Measurements from ENCODE around the gene MYOM1. TPM values are rescaled to one million over a fixed set of nuclear protein-coding genes. Genes with fewer than 3 reads are reported as not detected.

MYOM1 gene
- total RNA-seq, 1 donor from 2014 or later = 4.9 TPM

DNA sequence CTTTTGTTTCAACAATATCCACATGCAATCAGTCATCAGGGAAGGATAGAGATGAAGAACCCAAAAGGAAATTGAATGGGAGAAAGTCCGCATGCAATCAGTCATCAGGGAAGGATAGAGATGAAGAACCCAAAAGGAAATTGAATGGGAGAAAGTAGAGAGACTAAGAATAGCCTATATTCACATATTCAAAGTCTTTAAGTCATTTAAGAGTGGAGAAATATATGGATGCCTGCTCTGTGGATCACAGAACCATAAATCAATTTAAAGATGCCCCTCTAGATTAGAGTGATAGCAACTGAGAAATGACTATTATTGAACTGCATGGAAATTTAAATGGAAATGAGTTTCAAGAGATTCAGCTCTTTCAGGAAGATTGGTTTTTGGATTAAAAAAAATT is 116.8 kb downstream of the MYOM1 start:
- no peaks in the 10 kb centered on the region for H3K9me3 Mint-ChIP-seq
- CTCF ChIA-PET = no interaction called here
- POLR2A ChIA-PET = no interaction called here
- H3K27me3 Mint-ChIP-seq = no peaks in the 10 kb centered on the region
- no peak for DNase-seq
- H3K4me3 Mint-ChIP-seq = no peak overlapping the region
- no peaks in the 10 kb centered on the region for H3K36me3 Mint-ChIP-seq (ENCODE audit: low read depth)
- H3K4me1 Mint-ChIP-seq = no peaks in the 10 kb centered on the region
- TF ChIP-seq CTCF (IDR thresholded peaks at IDR 0.05) = no peak
- H3K27ac Mint-ChIP-seq = no peak overlapping the region
- ATAC-seq (ENCODE audit: low read depth) = no peak
- intact Hi-C loops (cut with micrococcal nuclease) = no loop called here

GRCh38 chr18:3100498-3101132 is 119.2 kb downstream of the MYOM1 start:
- DNase-seq (no peak), ATAC-seq (ENCODE audit: low read depth) (no peak)
- no peak for TF ChIP-seq CTCF (IDR thresholded peaks at IDR 0.05)
- H3K27me3 Mint-ChIP-seq = no peaks in the 10 kb centered on the region
- POLR2A ChIA-PET = no interaction called here
- CTCF ChIA-PET = no interaction called here
- no peaks in the 10 kb centered on the region for H3K9me3 Mint-ChIP-seq
- no peak overlapping the region for H3K27ac Mint-ChIP-seq
- no peaks in the 10 kb centered on the region for H3K36me3 Mint-ChIP-seq (ENCODE audit: low read depth)
- H3K4me1 Mint-ChIP-seq = no peaks in the 10 kb centered on the region
- intact Hi-C loops (cut with micrococcal nuclease) = no loop called here
- no peak overlapping the region for H3K4me3 Mint-ChIP-seq

DNA sequence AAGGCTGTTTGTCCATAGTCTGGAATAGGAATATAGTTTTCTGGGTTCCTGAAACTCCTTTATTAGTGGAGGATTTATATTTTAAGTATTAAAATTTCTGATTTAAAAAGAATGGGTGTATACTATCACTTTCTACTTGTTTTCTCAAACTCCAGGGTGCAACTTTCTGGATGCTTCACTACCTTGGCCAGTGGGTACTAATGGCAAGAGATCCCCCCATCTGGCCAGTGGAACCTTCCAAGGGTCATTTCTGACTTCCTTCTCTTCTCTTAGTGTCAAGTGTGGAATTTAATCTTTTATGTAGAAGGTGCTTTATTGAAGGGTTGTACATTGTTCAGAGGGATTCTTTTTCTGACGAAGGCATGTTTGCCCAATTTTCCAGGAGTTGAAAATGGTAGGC is 120.4 kb downstream of the MYOM1 start:
- no peak for TF ChIP-seq CTCF (IDR thresholded peaks at IDR 0.05)
- H3K27ac Mint-ChIP-seq = no peak overlapping the region
- ChIA-PET POLR2A (no interaction called here), CTCF (no interaction called here)
- H3K36me3 Mint-ChIP-seq (ENCODE audit: low read depth) = no peaks in the 10 kb centered on the region
- intact Hi-C loops (cut with micrococcal nuclease) = no loop called here
- ATAC-seq (ENCODE audit: low read depth) = no peak
- no peak for DNase-seq
- no peaks in the 10 kb centered on the region for H3K4me1 Mint-ChIP-seq
- H3K9me3 Mint-ChIP-seq = no peaks in the 10 kb centered on the region
- H3K4me3 Mint-ChIP-seq = no peak overlapping the region
- no peaks in the 10 kb centered on the region for H3K27me3 Mint-ChIP-seq

DNA sequence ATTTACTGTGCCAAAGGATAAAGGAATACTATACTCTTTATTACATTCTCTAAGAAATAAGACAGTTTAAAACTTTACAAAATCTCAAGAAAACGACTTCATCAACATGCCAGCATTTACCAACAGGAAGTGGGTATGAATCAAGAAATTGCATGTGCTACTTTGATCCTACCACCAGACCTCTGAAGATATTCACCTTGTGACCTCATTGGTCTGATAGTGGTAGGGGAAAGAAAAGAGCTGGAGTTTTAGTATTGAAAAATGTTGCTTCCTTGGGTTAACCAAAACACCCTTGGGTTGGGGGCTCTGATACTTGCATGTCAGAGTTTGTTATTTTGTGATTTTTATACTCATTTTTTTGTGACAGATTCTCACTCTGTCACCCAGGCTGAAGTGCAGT is 122.7 kb downstream of the MYOM1 start:
- DNase-seq (no peak), ATAC-seq (ENCODE audit: low read depth) (no peak)

DNA sequence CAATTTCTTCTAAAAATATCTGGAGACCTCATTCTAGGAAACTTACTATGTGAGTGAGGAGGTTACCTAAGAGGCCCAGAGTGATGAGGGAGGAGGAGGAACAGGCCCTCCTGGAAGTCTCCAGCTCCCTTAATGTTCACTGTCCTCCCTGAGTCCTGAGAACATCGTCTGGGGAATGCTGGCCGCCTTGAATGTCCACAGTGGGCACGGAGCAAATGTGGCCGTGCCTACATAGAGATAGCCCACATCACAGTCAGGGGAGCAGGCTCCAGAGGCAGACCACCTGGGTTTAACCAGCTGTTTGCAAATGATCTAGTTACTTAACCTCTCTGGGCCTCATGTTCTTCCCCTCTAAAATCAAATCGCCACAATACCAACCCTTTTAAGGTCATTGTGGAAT is 123.8 kb downstream of the MYOM1 start:
- no peak for DNase-seq
- ChIA-PET CTCF (interaction anchor here (2.7 kb wide), 1 partner anchor 33 kb away, joined by 6 read pairs; no protein-coding TSS in a partner anchor), POLR2A (no interaction called here)
- intact Hi-C loops (cut with micrococcal nuclease) = no loop called here
- no peak for ATAC-seq (ENCODE audit: low read depth)
- Mint-ChIP-seq H3K36me3 (ENCODE audit: low read depth) (no peaks in the 10 kb centered on the region), H3K27ac (no peak overlapping the region), H3K4me1 (no peaks in the 10 kb centered on the region), H3K9me3 (no peaks in the 10 kb centered on the region), H3K27me3 (no peaks in the 10 kb centered on the region), H3K4me3 (no peak overlapping the region)
- no peak for TF ChIP-seq CTCF (IDR thresholded peaks at IDR 0.05)

More for the DNA sequence above, 122.7 kb downstream of the MYOM1 start:
- intact Hi-C loops (cut with micrococcal nuclease) = no loop called here
- no peak overlapping the region for H3K27ac Mint-ChIP-seq
- no peak overlapping the region for H3K4me3 Mint-ChIP-seq
- H3K9me3 Mint-ChIP-seq = no peaks in the 10 kb centered on the region
- H3K36me3 Mint-ChIP-seq (ENCODE audit: low read depth) = no peaks in the 10 kb centered on the region
- ChIA-PET POLR2A (interaction anchor here (0.6 kb wide), 1 partner anchor 28 kb away, joined by 3 read pairs; no protein-coding TSS in a partner anchor), CTCF (interaction anchor here (2.7 kb wide), 1 partner anchor 35 kb away, joined by 6 read pairs; no protein-coding TSS in a partner anchor)
- H3K4me1 Mint-ChIP-seq = no peaks in the 10 kb centered on the region
- TF ChIP-seq CTCF (IDR thresholded peaks at IDR 0.05) = no peak
- H3K27me3 Mint-ChIP-seq = no peaks in the 10 kb centered on the region
